Activated T-cell treated with anti-CD3 and anti-CD28 coated beads for 1 hour (primary cell): ENCODE results near the gene RPA1.

Experiments used
- DNase-seq: peaks from one replicate; pipeline ENCODE4 v3.0.0-alpha.2; 2020; ENCODE audit warnings: low read depth

Gene RPA1

GRCh38 chr17:1909985-1910384, 80.2 kb downstream of the RPA1 start:
- DNase-seq, result no peak

- no peak for DNase-seq
These were observed 82.3 kb downstream of the RPA1 start for GRCh38 chr17:1912146-1912545.

DNA sequence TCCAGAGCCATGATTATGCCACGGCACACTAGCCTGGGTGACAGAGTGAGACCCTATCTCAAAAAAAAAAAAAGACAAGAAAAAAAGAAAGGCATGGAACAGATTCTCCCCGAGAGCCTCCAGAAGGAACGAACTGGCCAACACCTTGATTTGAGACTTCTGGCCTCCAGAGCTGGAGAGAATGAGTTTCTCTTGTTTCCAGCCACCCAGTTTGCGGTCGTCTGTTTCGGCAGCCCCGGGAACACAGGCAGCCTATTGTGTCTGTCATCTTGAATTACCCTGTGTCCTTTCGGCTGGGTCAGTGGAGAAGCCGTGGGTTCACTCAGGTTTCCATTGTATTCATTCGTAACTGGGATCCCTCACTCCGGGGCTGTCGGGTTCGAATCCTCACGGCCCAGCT, 83.9 kb downstream of the RPA1 start:
- DNase-seq, result no peak

GRCh38 chr17:1914661-1915083, 84.9 kb downstream of the RPA1 start:
- no peak for DNase-seq

DNA sequence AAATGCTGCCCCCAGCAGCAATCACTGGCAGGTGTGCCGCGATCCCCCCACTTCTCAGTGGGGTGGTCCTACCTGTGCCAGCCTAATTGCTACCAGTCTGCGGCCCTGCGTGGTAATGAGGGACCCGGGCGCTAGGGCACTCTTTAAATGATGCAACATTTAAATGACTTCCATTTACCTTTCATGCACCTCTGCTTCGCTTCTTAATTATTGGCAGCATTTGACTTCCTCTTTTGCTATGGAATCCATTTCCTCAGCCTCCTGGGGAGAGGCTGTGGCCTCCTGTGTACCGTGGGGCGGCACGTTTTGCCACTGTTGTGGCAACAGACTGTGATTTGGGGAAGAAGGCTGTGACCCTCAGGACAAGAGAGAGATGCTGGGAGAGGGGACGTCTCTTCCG, 86.1 kb downstream of the RPA1 start:
- DNase-seq, result no peak

- DNase-seq, result no peak
These were observed 86.5 kb downstream of the RPA1 start for GRCh38 chr17:1916316-1916715.

GRCh38 chr17:1916963-1917715, 87.3 kb downstream of the RPA1 start:
- DNase-seq, result no peak

DNA sequence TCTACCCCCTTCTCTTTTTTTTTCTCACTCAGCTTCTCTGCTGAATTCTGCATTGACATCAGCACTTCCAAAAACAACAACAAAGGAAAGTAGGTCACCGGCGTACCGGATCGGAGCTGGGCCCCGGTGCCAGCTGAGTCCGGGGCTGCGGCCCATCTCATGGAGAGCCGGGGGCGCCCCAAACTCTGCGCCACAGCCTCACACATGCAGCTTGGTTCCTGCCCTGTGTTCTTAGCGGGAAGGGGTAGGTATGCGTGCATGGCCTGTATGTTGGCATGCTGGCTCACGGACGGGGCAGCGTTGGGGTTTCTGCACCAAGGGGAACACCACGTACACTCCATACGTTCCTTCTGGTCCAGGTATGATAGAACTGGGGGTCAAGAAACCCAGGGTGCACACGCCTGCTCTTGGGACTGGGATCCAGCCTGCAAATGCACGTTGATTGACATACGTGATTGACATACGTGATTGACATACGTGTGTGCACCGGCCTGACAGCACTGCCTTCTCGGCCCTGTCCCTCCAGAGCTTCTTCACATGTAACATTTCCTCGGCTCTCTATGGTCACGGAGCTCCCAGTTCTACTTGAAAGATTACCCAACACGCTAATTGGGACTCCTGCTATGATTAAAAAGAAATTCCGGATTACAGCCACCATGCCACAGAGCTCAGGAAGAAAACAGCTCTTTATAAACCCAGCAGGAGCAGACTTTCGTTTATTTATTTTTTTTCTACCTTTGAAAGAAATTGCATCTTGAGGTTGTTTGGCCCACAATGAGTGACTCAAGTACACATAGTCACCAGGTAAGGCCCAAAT, 88.7 kb downstream of the RPA1 start:
- no peak for DNase-seq

DNA sequence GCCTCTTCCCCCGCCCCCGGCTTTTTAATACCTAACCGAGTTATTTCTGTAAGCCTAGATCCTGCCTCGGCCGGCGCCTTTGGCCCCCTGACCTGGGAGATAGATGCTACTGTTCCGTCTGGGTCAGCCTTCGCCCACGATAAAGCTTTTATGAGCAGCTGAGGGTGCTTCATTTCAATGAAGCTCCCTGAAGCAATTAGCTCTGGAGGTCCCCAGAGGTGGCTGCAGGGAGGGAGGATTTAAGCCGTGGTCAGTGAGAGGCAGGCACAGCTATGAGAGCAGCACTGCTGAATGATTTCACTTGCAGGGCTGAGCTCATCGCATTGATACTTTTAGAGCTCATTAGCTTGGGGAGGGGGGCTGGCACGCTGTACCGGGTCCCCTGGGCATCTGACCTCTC, 89.4 kb downstream of the RPA1 start:
- DNase-seq, result no peak

- DNase-seq, result no peak
These were observed 91.1 kb downstream of the RPA1 start for GRCh38 chr17:1920948-1921351.

DNA sequence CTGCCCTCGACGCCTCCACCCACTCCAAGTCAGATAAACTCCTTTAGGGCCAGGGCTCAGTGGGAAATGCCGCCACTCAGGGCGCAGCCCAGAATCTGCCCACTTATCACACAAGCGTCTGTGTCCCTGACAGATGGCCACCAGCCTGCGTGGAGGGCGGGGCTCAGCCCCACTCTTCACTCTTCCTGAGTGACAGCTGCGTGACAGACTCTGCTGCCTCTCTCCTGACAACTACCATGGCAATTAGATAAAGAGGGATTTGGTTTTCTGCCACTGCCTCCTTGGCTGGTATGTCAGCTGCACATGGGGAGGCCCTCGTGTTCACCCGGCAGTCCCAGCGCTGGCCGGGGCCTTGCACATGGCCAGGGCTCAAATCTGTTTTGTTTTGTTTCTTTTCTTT, 99.2 kb downstream of the RPA1 start:
- no peak for DNase-seq

- no peak for DNase-seq
These were observed 100.5 kb downstream of the RPA1 start for GRCh38 chr17:1930337-1930645.

- no peak for DNase-seq
These were observed 102.2 kb downstream of the RPA1 start for GRCh38 chr17:1931844-1932579.

GRCh38 chr17:1933875-1934715, 104.3 kb downstream of the RPA1 start:
- DNase-seq, result no peak

DNA sequence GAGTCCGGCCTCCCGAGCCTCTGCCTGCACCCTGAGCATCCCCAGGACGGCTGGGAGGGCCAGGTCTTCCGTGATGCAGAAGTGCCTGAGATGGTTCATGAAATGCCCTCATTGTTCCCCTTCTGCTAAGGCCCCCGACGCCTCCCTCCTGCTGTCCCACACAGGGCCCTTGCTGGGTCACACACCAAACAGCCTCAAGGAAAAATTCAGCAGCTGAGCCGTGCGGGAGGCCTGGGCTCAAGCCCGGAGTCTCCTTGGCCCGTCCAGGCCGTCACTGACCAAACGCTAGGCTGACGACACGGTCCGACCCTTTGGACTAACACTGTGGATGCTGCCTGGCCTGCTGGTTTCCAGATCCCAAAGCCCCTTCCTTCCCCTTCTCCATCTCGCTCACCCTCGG, 105.1 kb downstream of the RPA1 start:
- no peak for DNase-seq

DNA sequence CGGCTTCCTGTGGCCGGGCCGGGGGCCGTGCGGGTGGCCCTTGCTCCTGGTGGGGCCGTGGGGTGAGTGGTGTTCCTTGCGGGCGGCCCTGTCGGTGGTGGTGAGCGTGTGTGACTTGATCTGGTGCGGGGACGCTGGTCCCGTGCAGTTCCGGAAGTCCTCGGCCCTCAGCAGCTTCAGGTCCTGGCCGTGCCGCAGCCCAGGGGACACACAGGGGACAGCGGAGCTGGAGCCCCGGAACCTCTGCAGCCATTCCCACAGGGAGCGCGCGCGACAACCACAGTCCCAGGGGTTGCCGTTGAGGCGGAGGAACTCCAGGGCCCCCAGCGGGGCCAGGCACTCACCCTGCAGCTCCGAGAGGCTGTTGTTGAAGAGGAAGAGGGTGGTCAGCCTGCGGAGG, 107.0 kb downstream of the RPA1 start:
- DNase-seq, result no peak

GRCh38 chr17:1937461-1937860, 107.7 kb downstream of the RPA1 start:
- no peak for DNase-seq

GRCh38 chr17:1939981-1940809, 110.4 kb downstream of the RPA1 start:
- DNase-seq, result no peak

GRCh38 chr17:1940810-1941185, 111.0 kb downstream of the RPA1 start:
- DNase-seq, result no peak

GRCh38 chr17:1941272-1942065, 111.7 kb downstream of the RPA1 start:
- DNase-seq, result no peak

DNA sequence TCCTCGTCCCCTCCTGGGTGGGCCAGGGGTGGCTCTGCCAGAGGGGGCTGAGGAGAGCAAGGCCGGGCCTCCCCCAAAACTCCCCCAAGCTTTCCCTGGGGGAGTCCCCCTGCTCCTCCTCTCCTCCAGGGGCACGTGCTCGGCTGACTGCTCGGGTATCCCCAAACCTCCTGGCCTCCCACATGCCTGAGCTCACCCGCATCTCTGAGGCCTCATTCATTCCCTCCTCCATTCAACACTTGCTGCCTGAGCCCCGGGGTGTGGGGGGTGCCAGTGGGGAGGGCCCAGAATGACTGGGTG, 112.2 kb downstream of the RPA1 start:
- DNase-seq, result no peak
